Ovary (tissue), 3 donors: ENCODE results near the gene ZSWIM7.

Experiments
- EP300 ChIP-seq: sonication (generic); formaldehyde crosslinking; IDR thresholded peaks from one replicate; pipeline ENCODE4 v1.6.1; 2017; ENCODE audit warnings: antibody characterized with exemption
- POLR2A ChIP-seq: fragments of 450-650 bp; IDR thresholded peaks from one replicate; pipeline ENCODE4 v1.6.1; 2017; ENCODE audit warnings: antibody characterized with exemption, mild to moderate bottlenecking, moderate library complexity
- TF ChIP-seq, protein P1 (sequence below), 3 donors: fragments of 450-650 bp in 2 of 3; fragments of 200-600 bp in 1 of 3; IDR thresholded peaks; one replicate each; pipeline versions ENCODE4 v1.5.1 to v1.8.0; 2016 to 2022; ENCODE audit warnings: antibody characterized with exemption in 3 of 3, mild to moderate bottlenecking in 1 of 3
- donor health status: DM: no; HTN: no; CAD: no.

DNA sequence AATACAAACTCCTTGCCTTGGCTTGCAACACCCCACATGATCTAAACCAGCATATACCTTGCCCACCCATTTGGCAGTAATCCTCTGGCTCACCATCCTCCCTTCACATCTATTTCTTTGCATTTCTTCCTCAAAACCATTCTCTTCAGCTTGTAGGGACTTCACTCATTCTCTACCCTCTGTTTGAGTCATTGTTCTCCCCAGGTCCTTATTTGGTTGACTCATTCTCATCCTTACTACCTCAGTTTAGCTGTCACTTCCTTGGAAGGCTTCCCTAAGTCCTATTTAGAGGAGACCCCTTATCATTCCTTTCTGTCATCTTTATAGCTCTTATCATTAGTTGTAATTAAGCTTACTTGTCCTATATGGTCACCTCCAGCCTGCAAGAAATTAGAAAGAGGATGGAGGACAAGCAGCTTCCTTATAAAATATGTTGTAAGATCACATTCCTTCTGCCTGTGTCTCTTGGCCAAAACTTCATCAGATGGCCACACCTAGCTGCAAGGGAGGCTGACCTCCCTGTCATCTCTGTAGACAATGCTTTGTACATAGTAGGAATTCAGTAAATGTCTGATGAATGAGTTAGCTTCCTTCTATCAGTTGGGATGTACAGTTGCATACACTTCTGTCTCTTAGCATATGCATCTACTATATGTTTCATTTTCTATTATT lies 1.9 kb upstream of the ZSWIM7 start:
- TF ChIP-seq, protein P1, sequence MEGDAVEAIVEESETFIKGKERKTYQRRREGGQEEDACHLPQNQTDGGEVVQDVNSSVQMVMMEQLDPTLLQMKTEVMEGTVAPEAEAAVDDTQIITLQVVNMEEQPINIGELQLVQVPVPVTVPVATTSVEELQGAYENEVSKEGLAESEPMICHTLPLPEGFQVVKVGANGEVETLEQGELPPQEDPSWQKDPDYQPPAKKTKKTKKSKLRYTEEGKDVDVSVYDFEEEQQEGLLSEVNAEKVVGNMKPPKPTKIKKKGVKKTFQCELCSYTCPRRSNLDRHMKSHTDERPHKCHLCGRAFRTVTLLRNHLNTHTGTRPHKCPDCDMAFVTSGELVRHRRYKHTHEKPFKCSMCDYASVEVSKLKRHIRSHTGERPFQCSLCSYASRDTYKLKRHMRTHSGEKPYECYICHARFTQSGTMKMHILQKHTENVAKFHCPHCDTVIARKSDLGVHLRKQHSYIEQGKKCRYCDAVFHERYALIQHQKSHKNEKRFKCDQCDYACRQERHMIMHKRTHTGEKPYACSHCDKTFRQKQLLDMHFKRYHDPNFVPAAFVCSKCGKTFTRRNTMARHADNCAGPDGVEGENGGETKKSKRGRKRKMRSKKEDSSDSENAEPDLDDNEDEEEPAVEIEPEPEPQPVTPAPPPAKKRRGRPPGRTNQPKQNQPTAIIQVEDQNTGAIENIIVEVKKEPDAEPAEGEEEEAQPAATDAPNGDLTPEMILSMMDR (IDR thresholded peaks at IDR 0.05), result no peak
- TF ChIP-seq POLR2A (no peak), EP300 (no peak)
